SJSA1 (cell line): Measurements from ENCODE around the gene ICE1. TPM values are rescaled to one million over a fixed set of nuclear protein-coding genes. Genes with fewer than 3 reads are reported as not detected.

ENCODE experiments used
- DNase-seq, 2 experiments: peaks; one replicate each; pipeline ENCODE4 v3.0.0-alpha.2; 2015 to 2020; ENCODE audit warnings: low spot score in 2 of 2, low read depth in 1 of 2
- H3K27ac ChIP-seq: fragments of 250-450 bp; sonication (Bioruptor Pico); 2 replicates; pipeline ENCODE4 v1.5.1; 2020; ENCODE audit warnings: mild to moderate bottlenecking, moderate library complexity
- H3K27me3 ChIP-seq: fragments of 250-450 bp; sonication (Bioruptor Pico); replicated peaks from 2 replicates; pipeline ENCODE4 v1.5.1; 2020; ENCODE audit warnings: mild to moderate bottlenecking, moderate library complexity
- H3K36me3 ChIP-seq: fragments of 250-450 bp; sonication (Bioruptor Pico); 2 replicates; pipeline ENCODE4 v1.5.1; 2020; ENCODE audit warnings: mild to moderate bottlenecking
- H3K4me1 ChIP-seq: fragments of 250-450 bp; sonication (Bioruptor Pico); replicated peaks from 2 replicates; pipeline ENCODE4 v1.6.1; 2021; ENCODE audit warnings: mild to moderate bottlenecking
- H3K4me3 ChIP-seq: fragments of 250-450 bp; sonication (Bioruptor Pico); 2 replicates; pipeline ENCODE4 v1.5.1; 2020; ENCODE audit warnings: mild to moderate bottlenecking
- H3K9me3 ChIP-seq: fragments of 250-450 bp; sonication (Bioruptor Pico); replicated peaks from 2 replicates; pipeline ENCODE4 v1.5.1; 2020; ENCODE audit warnings: mild to moderate bottlenecking
- total RNA-seq: library from RNA; depleted of rRNA; stranded (reverse); fragments of >200 nt; shearing (Covaris generic); gene quantifications from 2 replicates; pipeline ENCODE4 v1.2.3, GENCODE V29; 2014

Gene ICE1
- total RNA-seq, 1 experiment from 2014 or later: 32.8 TPM

DNA sequence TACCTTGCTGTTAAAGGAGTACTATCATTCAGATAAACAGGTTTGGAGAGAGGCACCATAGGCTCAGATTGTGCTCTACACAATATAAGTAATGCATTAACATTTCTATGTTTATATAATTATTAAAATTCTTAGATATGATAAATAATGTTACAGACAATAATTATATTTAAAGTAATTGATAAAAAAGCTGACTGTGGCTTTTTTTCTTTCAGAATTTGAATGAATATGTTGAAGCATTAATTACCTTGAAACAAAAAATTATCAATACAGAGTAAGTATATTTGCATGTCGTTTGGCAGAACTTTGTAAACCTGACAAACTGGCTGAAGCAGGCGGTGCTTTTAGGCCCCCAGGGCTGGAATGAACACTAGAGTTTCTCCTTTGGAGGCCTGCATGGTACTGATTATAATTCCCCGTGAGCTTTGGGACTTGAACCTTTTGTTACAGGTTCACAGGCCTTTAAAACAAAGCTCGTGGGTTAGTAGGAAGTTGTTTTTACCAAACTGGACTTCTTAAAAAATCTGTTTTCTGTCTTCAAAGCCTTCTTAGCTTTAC lies 13.8 kb downstream of the ICE1 start:
- peaks cover 45% of the 10 kb centered on the region for H3K36me3 ChIP-seq
- no peak overlapping the region for H3K4me3 ChIP-seq
- no peaks in the 10 kb centered on the region for H3K4me1 ChIP-seq
- H3K27ac ChIP-seq: no peak overlapping the region
- no peaks in the 10 kb centered on the region for H3K27me3 ChIP-seq
- H3K9me3 ChIP-seq: no peaks in the 10 kb centered on the region
- no peak for DNase-seq

- Histone ChIP-seq H3K27me3 (no peaks in the 10 kb centered on the region), H3K4me1 (no peaks in the 10 kb centered on the region), H3K9me3 (no peaks in the 10 kb centered on the region), H3K36me3 (peaks cover 50% of the 10 kb centered on the region), H3K27ac (no peak overlapping the region), H3K4me3 (no peak overlapping the region)
- no peak for DNase-seq
These were observed 15.0 kb downstream of the ICE1 start for GRCh38 chr5:5437227-5438172.

- H3K9me3 ChIP-seq: no peaks in the 10 kb centered on the region
- no peak overlapping the region for H3K4me3 ChIP-seq
- DNase-seq: no peak
- H3K4me1 ChIP-seq: no peaks in the 10 kb centered on the region
- H3K27me3 ChIP-seq: no peaks in the 10 kb centered on the region
- peaks cover 84% of the 10 kb centered on the region for H3K36me3 ChIP-seq
- no peak overlapping the region for H3K27ac ChIP-seq
These were observed 29.4 kb downstream of the ICE1 start for GRCh38 chr5:5451863-5452262.

- Histone ChIP-seq H3K4me3 (no peak overlapping the region), H3K36me3 (peaks cover 82% of the 10 kb centered on the region), H3K4me1 (no peaks in the 10 kb centered on the region), H3K9me3 (no peaks in the 10 kb centered on the region), H3K27ac (no peak overlapping the region), H3K27me3 (no peaks in the 10 kb centered on the region)
- no peak for DNase-seq
These were observed 30.7 kb downstream of the ICE1 start for GRCh38 chr5:5453131-5453530.

- Histone ChIP-seq H3K27ac (no peak overlapping the region), H3K9me3 (no peaks in the 10 kb centered on the region), H3K4me1 (no peaks in the 10 kb centered on the region), H3K4me3 (no peak overlapping the region), H3K27me3 (no peaks in the 10 kb centered on the region), H3K36me3 (peaks cover 85% of the 10 kb centered on the region)
- no peak for DNase-seq
These were observed 31.9 kb downstream of the ICE1 start for GRCh38 chr5:5454391-5454790.

DNA sequence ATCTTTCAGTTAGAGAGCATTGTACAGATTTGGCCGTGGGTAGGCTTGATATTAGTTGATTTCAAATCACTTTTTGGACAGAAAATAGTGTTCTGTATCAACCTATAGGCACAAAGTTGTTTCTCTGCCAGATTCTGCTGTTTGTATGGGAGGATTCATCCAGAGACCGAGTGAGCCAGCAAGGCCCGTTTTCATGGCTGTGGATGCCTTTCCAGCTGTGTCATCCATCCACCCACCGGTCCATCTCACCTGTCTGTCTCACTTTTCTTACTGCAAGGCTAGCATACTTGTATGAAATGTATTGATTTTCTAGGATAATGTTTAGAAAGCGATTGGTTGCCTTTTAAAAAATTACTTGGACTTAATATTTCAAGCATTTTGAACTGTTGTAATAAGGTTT lies 34.4 kb downstream of the ICE1 start:
- Histone ChIP-seq H3K4me1 (no peaks in the 10 kb centered on the region), H3K9me3 (no peaks in the 10 kb centered on the region), H3K4me3 (no peak overlapping the region), H3K27ac (no peak overlapping the region), H3K27me3 (no peaks in the 10 kb centered on the region), H3K36me3 (peaks cover 88% of the 10 kb centered on the region)
- DNase-seq: no peak

GRCh38 chr5:5460311-5460710 lies 37.8 kb downstream of the ICE1 start:
- no peak for DNase-seq
- Histone ChIP-seq H3K4me3 (no peak overlapping the region), H3K4me1 (no peaks in the 10 kb centered on the region), H3K27me3 (no peaks in the 10 kb centered on the region), H3K9me3 (no peaks in the 10 kb centered on the region), H3K36me3 (peaks cover 97% of the 10 kb centered on the region), H3K27ac (no peak overlapping the region)

DNA sequence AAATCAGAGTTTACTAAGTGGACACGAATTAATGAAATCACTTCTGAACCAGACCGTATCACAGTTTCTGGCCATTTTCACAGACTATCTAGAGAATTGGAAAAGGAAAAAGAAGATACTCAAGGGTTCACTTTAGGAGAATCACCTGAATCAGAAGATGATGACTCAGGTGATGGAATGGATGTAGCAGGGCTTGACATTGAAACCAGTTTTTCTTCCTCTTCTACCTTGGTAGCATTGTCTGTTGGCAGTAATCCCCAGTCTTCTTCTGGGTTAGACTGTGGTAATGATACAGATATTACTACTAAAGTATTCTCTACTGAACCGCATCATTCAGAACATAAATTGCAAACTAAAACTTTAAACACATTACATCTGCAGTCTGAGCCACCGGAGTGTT lies 38.5 kb downstream of the ICE1 start:
- H3K4me3 ChIP-seq: no peak overlapping the region
- H3K9me3 ChIP-seq: no peaks in the 10 kb centered on the region
- DNase-seq: no peak
- H3K27me3 ChIP-seq: no peaks in the 10 kb centered on the region
- H3K36me3 ChIP-seq: peaks cover 98% of the 10 kb centered on the region
- H3K27ac ChIP-seq: no peak overlapping the region
- H3K4me1 ChIP-seq: no peaks in the 10 kb centered on the region

- no peaks in the 10 kb centered on the region for H3K9me3 ChIP-seq
- no peak overlapping the region for H3K4me3 ChIP-seq
- H3K4me1 ChIP-seq: no peaks in the 10 kb centered on the region
- H3K27me3 ChIP-seq: no peaks in the 10 kb centered on the region
- no peak overlapping the region for H3K27ac ChIP-seq
- peaks cover 93% of the 10 kb centered on the region for H3K36me3 ChIP-seq
- DNase-seq: no peak
These were observed 41.7 kb downstream of the ICE1 start for GRCh38 chr5:5464036-5464715.

DNA sequence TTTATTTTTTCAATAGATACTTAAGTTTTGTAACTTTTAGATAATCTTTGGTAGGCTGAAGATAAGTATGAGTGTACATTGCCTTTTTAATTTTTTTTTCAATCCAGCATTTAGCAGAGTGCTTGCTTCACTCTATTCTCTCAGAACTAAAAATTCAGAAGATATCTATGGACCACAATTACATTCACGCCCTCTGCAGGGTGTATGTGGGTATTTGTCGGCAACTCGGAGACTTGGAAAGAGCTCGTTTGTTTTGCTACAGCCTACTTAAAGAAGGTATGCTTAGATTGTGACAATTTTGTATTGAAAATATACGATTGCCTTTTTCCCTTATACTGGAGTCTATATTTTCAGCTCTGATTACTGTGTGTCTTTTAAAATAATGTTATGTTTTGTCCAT lies 43.8 kb downstream of the ICE1 start:
- H3K4me1 ChIP-seq: no peaks in the 10 kb centered on the region
- DNase-seq: no peak
- H3K4me3 ChIP-seq: no peak overlapping the region
- H3K36me3 ChIP-seq: peaks cover 81% of the 10 kb centered on the region
- no peaks in the 10 kb centered on the region for H3K9me3 ChIP-seq
- H3K27ac ChIP-seq: no peak overlapping the region
- no peaks in the 10 kb centered on the region for H3K27me3 ChIP-seq

DNA sequence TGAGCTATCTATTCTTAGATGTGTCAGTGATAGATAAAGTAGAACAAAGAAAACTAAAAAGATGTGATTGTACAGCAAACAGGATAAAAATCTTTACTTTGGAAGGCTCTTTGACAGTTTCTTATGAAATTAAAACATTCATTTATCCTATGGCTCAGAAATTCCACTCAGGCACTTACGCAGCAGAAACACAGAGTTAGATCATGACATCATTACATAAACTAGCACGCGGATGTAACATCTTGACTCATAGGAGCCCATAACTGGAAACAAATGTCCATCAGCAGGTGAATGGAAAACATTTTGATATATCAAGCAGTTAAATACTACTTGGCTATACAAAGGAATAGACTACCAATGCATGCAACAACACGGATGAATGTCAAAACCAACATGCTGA lies 45.3 kb downstream of the ICE1 start:
- Histone ChIP-seq H3K27ac (no peak overlapping the region), H3K4me3 (no peak overlapping the region)
- DNase-seq: no peak

DNA sequence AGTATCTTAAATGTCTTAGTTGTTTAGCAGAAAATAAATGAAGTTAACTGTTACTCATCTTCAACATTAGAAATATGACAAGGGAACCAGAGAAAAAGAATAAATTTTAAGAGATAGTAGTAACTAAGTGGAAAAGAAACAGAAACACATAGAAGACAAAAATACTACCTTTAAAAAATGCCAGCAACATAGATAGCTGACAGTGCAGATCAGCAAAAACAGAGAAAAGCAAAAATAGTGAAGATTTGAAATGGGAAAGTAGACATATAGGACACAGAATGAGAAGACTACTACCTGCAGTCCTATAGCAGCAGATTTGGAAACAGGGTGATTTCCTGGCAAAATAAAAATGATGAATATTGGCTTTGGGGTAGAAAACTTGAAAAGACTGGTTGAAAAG lies 48.5 kb downstream of the ICE1 start:
- Histone ChIP-seq H3K27me3 (no peaks in the 10 kb centered on the region), H3K27ac (no peak overlapping the region), H3K36me3 (peaks cover 46% of the 10 kb centered on the region), H3K9me3 (no peaks in the 10 kb centered on the region), H3K4me3 (no peak overlapping the region), H3K4me1 (no peaks in the 10 kb centered on the region)
- no peak for DNase-seq

More for the DNA sequence above, 45.3 kb downstream of the ICE1 start:
- no peaks in the 10 kb centered on the region for H3K27me3 ChIP-seq
- H3K9me3 ChIP-seq: no peaks in the 10 kb centered on the region
- peaks cover 65% of the 10 kb centered on the region for H3K36me3 ChIP-seq
- no peaks in the 10 kb centered on the region for H3K4me1 ChIP-seq

DNA sequence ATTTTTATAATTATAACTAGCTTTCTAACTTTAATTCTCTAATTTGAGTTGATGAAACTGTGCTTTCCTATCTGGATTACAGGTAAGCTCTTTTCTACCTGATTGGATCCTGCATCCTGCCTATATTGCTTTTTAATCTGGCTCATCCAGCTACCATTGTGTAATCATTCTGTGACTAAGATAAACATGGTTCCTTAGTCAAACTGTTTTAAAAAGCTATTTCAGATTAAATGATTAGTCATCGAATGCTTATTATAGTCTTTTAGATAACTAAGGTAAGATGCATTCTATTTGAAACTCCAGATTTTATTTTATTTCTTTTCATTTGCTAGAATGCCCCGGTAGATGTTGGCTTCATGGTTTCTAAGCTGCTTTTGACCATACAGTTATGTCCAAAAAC lies 50.7 kb downstream of the ICE1 start:
- Histone ChIP-seq H3K36me3 (peaks cover 44% of the 10 kb centered on the region), H3K27me3 (no peaks in the 10 kb centered on the region), H3K4me3 (no peak overlapping the region), H3K4me1 (no peaks in the 10 kb centered on the region), H3K9me3 (no peaks in the 10 kb centered on the region), H3K27ac (no peak overlapping the region)
- DNase-seq: no peak

DNA sequence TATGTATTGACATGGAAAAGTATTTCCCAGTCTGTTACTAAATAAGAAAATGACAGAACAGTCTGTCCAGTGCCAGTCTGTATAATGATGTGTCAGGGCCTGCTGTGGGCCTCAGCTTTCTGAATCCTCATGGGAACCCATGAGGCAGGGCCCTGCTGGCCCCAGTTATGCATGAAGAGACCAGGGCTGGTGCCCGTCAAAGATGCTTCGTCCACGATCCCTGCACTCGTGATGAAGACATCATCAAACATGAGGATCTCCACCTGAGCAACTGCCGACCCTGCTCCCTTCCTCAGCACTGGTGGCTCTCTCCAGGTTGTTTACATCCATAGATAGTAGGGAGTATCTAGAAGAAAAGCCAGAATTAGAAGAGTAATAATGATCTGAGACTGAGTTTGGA lies 52.5 kb downstream of the ICE1 start:
- H3K9me3 ChIP-seq: no peaks in the 10 kb centered on the region
- no peak for DNase-seq
- peaks cover 49% of the 10 kb centered on the region for H3K36me3 ChIP-seq
- H3K27me3 ChIP-seq: no peaks in the 10 kb centered on the region
- no peak overlapping the region for H3K27ac ChIP-seq
- H3K4me1 ChIP-seq: no peaks in the 10 kb centered on the region
- H3K4me3 ChIP-seq: no peak overlapping the region
